Duodenal mucosa (tissue), 2 donors: ENCODE measurements around the gene DOCK10.

ENCODE experiments used
- H3K27ac ChIP-seq: one replicate; pipeline ENCODE4 v1.7.0; 2013; ENCODE audit warnings: low read depth, low read length
- H3K27me3 ChIP-seq, 2 donors: one replicate each; pipeline ENCODE4 v1.7.0; 2013; ENCODE audit warnings: low read length in 2 of 2, control low read depth in 1 of 2; ENCODE audit not compliant: insufficient read depth in 2 of 2, control insufficient read depth in 1 of 2
- H3K36me3 ChIP-seq, 2 donors: one replicate each; pipeline ENCODE4 v1.7.0; 2013; ENCODE audit warnings: low read length in 2 of 2, control low read depth in 1 of 2; ENCODE audit not compliant: insufficient read depth in 2 of 2, control insufficient read depth in 1 of 2
- H3K4me1 ChIP-seq, 2 donors: one replicate each; pipeline ENCODE4 v1.7.0; 2013; ENCODE audit warnings: low read length in 2 of 2, control low read depth in 1 of 2; ENCODE audit not compliant: insufficient read depth in 2 of 2, control insufficient read depth in 1 of 2
- H3K4me3 ChIP-seq, 2 donors: one replicate each; pipeline ENCODE4 v1.7.0; 2013; ENCODE audit warnings: low read length in 2 of 2, low read depth in 1 of 2
- H3K9ac ChIP-seq, 2 donors: one replicate each; pipeline ENCODE4 v1.7.0; 2013; ENCODE audit warnings: low read length in 2 of 2, low read depth in 1 of 2
- H3K9me3 ChIP-seq, 2 donors: one replicate each; pipeline ENCODE4 v1.7.0; 2013; ENCODE audit warnings: low read length in 2 of 2, control low read depth in 1 of 2; ENCODE audit not compliant: control insufficient read depth in 1 of 2

Gene DOCK10

DNA sequence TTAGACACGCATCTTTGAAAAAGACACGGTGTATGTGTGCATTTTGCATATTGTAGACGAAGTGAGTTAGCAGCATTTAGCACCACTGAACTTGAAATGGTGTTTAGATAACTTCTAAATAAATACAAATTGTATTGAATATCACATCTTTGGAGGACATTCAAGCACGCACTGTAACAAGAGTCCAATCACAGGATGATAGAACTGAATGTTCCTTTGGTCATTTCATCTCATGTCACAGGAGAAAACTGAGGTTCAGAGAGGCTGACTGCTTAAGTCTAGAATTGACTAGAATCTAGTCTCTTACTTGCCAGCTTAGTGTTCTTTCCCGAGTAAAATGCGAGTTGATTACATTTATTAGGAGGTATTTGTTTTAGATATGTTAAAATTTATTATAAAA is 206.9 kb downstream of the DOCK10 start:
- H3K36me3 ChIP-seq: peaks cover 0 to 13% of the 10 kb centered on the region in 2 donors
- H3K4me3 ChIP-seq: no peak overlapping the region
- no peak overlapping the region for H3K27ac ChIP-seq
- H3K4me1 ChIP-seq: no peaks in the 10 kb centered on the region
- no peaks in the 10 kb centered on the region for H3K27me3 ChIP-seq
- no peak overlapping the region for H3K9ac ChIP-seq
- no peaks in the 10 kb centered on the region for H3K9me3 ChIP-seq

GRCh38 chr2:224833986-224834385 is 208.3 kb downstream of the DOCK10 start:
- Histone ChIP-seq H3K36me3 (peaks cover 4 to 22% of the 10 kb centered on the region in 2 donors), H3K4me1 (no peaks in the 10 kb centered on the region), H3K27ac (no peak overlapping the region), H3K4me3 (no peak overlapping the region), H3K9ac (no peak overlapping the region), H3K27me3 (no peaks in the 10 kb centered on the region), H3K9me3 (no peaks in the 10 kb centered on the region)

- H3K36me3 ChIP-seq: peaks cover 4 to 22% of the 10 kb centered on the region in 2 donors
- no peak overlapping the region for H3K27ac ChIP-seq
Observed at GRCh38 chr2:224832207-224832606, 210.1 kb downstream of the DOCK10 start.

GRCh38 chr2:224831530-224831929 is 210.7 kb downstream of the DOCK10 start:
- Histone ChIP-seq H3K27me3 (no peaks in the 10 kb centered on the region), H3K9me3 (no peaks in the 10 kb centered on the region), H3K4me1 (no peaks in the 10 kb centered on the region), H3K4me3 (no peak overlapping the region), H3K9ac (no peak overlapping the region), H3K27ac (no peak overlapping the region), H3K36me3 (peaks cover 4 to 18% of the 10 kb centered on the region in 2 donors)

More at GRCh38 chr2:224832207-224832606, 210.1 kb downstream of the DOCK10 start:
- no peak overlapping the region for H3K4me3 ChIP-seq
- H3K9ac ChIP-seq: no peak overlapping the region
- no peaks in the 10 kb centered on the region for H3K9me3 ChIP-seq
- H3K4me1 ChIP-seq: no peaks in the 10 kb centered on the region
- no peaks in the 10 kb centered on the region for H3K27me3 ChIP-seq

DNA sequence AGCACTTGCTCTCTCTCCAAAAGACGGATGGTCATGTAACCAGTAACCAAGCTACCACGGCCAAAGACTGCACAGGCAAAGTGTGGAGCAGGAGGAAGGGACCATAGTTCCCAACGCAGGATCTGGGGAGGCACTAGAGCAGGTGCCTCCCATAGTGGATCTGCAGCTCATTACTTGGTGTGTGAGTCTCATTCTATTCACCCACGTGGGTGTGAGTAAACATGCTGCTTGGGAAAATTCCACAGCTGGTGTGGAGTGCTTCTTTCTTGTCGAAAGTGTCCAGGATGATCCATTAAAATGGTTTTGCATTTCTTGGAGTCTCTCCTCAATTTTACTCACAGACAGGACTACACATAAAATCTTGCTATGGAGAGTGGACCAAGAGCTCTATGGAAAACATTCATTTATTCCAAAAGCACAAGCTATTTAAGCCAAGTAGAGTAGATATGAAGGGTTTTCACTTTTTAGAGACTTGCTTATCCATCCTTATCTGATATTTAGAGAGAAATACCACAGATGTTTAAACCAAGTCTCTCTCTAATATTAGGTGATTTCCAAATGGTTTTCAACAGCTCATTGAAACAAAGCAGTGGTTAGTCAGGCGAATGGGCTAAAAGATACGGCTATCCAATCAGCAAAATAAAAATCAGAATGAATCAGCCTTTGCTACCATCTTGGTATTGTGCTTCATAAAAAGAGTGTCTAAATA is 221.8 kb downstream of the DOCK10 start:
- peaks cover 0 to 5% of the 10 kb centered on the region in 2 donors for H3K36me3 ChIP-seq
- no peak overlapping the region for H3K27ac ChIP-seq
- no peaks in the 10 kb centered on the region for H3K4me1 ChIP-seq
- no peaks in the 10 kb centered on the region for H3K9me3 ChIP-seq
- H3K4me3 ChIP-seq: no peak overlapping the region
- H3K27me3 ChIP-seq: no peaks in the 10 kb centered on the region
- no peak overlapping the region for H3K9ac ChIP-seq

- H3K9ac ChIP-seq: no peak overlapping the region
- no peaks in the 10 kb centered on the region for H3K9me3 ChIP-seq
- H3K36me3 ChIP-seq: peaks cover 3% of the 10 kb centered on the region in 2 donors
- H3K27me3 ChIP-seq: no peaks in the 10 kb centered on the region
- no peak overlapping the region for H3K27ac ChIP-seq
- no peak overlapping the region for H3K4me3 ChIP-seq
- H3K4me1 ChIP-seq: no peaks in the 10 kb centered on the region
Observed at GRCh38 chr2:224819075-224819474, 223.2 kb downstream of the DOCK10 start.

DNA sequence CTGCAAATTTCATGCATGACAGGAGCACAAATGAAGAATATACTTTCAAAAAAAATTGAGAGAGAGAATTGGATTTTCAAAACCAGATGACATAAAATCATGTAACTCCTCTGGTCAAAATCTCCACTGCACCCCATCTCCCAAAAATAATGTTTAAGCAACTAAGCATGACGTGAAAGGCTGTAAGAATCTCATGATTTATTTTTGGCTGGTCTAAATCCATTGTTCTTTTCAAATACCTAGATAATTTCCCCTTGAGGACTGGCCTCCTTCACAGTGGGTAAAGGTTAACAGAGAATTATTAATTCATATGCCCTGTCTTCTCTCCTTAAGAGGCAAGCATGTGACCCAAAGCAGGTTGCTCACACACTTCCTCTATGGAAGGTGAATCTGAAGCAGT is 224.6 kb downstream of the DOCK10 start:
- peaks cover 3% of the 10 kb centered on the region in 2 donors for H3K36me3 ChIP-seq

GRCh38 chr2:224816816-224817215 is 225.5 kb downstream of the DOCK10 start:
- H3K4me1 ChIP-seq: no peaks in the 10 kb centered on the region
- H3K9ac ChIP-seq: no peak overlapping the region
- H3K27me3 ChIP-seq: no peaks in the 10 kb centered on the region
- no peak overlapping the region for H3K4me3 ChIP-seq
- H3K36me3 ChIP-seq: peaks cover 3% of the 10 kb centered on the region in 2 donors
- H3K27ac ChIP-seq: no peak overlapping the region
- H3K9me3 ChIP-seq: no peaks in the 10 kb centered on the region

More for the DNA sequence above, 224.6 kb downstream of the DOCK10 start:
- H3K4me1 ChIP-seq: no peaks in the 10 kb centered on the region
- no peaks in the 10 kb centered on the region for H3K9me3 ChIP-seq
- H3K9ac ChIP-seq: no peak overlapping the region
- H3K4me3 ChIP-seq: no peak overlapping the region
- no peak overlapping the region for H3K27ac ChIP-seq
- H3K27me3 ChIP-seq: no peaks in the 10 kb centered on the region

DNA sequence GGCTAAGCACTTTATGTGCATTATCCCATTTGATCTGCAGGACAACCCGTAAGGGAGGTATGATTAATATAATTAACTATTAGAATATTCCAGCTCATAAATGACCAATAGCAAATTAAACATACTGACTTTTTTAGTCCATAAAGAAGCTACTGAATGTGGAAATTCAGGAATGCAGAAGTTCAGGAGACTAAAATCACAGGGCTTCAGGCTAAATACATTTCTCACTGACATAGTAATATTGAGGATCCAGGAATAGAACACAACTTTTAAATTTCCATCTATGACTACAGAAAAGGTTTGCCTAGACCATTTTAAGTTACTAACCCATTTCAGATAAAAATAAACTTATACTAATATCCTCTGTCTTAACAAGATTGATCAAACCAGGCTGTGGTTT is 228.7 kb downstream of the DOCK10 start:
- no peaks in the 10 kb centered on the region for H3K27me3 ChIP-seq
- H3K36me3 ChIP-seq: peaks cover 3% of the 10 kb centered on the region in 2 donors
- H3K4me1 ChIP-seq: no peaks in the 10 kb centered on the region
- no peak overlapping the region for H3K4me3 ChIP-seq
- no peak overlapping the region for H3K27ac ChIP-seq
- H3K9me3 ChIP-seq: no peaks in the 10 kb centered on the region
- no peak overlapping the region for H3K9ac ChIP-seq

DNA sequence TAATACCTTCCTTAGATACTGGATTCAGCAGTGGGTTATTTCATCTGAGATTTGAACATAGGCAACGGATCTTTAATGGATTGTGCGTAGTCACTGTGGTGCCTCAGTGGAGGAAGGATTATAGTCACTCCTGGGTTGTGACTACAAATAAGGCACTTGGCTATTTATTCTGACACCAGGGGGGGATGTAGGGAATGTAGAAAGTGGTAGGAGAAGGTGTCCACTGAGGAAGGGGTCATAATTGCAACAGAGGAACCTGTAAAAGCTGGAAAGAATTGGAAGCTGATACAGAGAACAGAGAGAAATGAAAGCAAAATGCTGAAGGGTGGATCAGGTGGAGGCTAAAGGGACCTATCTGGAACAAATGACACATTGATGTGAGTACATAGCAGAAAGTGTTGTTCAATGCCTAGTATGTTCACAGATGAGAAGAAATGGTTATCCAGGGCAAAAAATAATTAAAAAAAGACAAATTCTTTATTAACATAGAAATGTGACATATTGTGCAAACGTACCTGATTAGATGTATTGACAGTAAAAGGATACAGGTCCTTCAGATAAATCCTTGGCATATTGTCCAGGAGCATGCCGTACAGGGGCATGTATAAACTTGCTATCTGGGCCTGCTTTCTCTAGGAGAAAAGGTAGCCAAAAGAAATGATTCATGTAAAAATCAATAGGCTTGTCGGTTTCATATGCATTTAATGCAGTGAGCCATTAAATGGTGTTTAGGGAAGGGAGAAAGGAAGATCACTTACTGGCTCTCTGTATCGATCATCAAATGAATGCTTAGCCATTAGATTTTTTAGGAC is 234.9 kb downstream of the DOCK10 start:
- Histone ChIP-seq H3K9me3 (no peaks in the 10 kb centered on the region), H3K27me3 (no peaks in the 10 kb centered on the region), H3K4me3 (no peak overlapping the region), H3K27ac (no peak overlapping the region), H3K4me1 (no peaks in the 10 kb centered on the region), H3K36me3 (peaks cover 0 to 3% of the 10 kb centered on the region in 2 donors), H3K9ac (no peak overlapping the region)
